Dendritic cell treated with granulocyte-macrophage colony-stimulating factor and Interleukin-4, amounts not matched to agents 40 ng/mL and 50 ng/mL, for 4 days (primary cell): ENCODE measurements around the gene TBCC.
A peak's percentile ranks its signal among the peaks of the same experiment; 100 is the strongest.

Experiments
- H3K27ac Mint-ChIP-seq: one replicate; pipeline ENCODE4 v1.8.0; 2022; ENCODE audit warnings: mild to moderate bottlenecking, mixed read lengths
- H3K27me3 Mint-ChIP-seq: one replicate; pipeline ENCODE4 v1.8.0; 2022; ENCODE audit warnings: mild to moderate bottlenecking, mixed read lengths
- H3K36me3 Mint-ChIP-seq: one replicate; pipeline ENCODE4 v1.8.0; 2022; ENCODE audit warnings: low read depth, mixed read lengths
- H3K4me1 Mint-ChIP-seq: one replicate; pipeline ENCODE4 v1.8.0; 2022; ENCODE audit warnings: low read depth, mixed read lengths
- H3K4me3 Mint-ChIP-seq: one replicate; pipeline ENCODE4 v1.8.0; 2022; ENCODE audit warnings: mild to moderate bottlenecking, moderate library complexity, mixed read lengths
- H3K9me3 Mint-ChIP-seq: one replicate; pipeline ENCODE4 v1.8.0; 2022; ENCODE audit warnings: mixed read lengths
- intact Hi-C: fragments of 100-400 bp; cut with micrococcal nuclease; formaldehyde crosslinking; loops from one replicate; pipeline ENCODE4 v1.15.0; 2022

The TBCC gene

GRCh38 chr6:42762426-42762859 is 16.5 kb upstream of the TBCC start:
- Mint-ChIP-seq H3K27ac (no peak overlapping the region), H3K4me3 (no peak overlapping the region), H3K27me3 (no peaks in the 10 kb centered on the region), H3K9me3 (no peaks in the 10 kb centered on the region), H3K4me1 (peaks cover under 1% of the 10 kb centered on the region), H3K36me3 (peaks cover 48% of the 10 kb centered on the region)
- intact Hi-C loops: no loop called here

- Mint-ChIP-seq H3K4me1 (peaks cover under 1% of the 10 kb centered on the region), H3K9me3 (no peaks in the 10 kb centered on the region), H3K27ac (no peak overlapping the region), H3K4me3 (no peak overlapping the region), H3K36me3 (peaks cover 43% of the 10 kb centered on the region), H3K27me3 (no peaks in the 10 kb centered on the region)
- intact Hi-C loops: no loop called here
Observed at GRCh38 chr6:42761287-42762067, 15.6 kb upstream of the TBCC start.

DNA sequence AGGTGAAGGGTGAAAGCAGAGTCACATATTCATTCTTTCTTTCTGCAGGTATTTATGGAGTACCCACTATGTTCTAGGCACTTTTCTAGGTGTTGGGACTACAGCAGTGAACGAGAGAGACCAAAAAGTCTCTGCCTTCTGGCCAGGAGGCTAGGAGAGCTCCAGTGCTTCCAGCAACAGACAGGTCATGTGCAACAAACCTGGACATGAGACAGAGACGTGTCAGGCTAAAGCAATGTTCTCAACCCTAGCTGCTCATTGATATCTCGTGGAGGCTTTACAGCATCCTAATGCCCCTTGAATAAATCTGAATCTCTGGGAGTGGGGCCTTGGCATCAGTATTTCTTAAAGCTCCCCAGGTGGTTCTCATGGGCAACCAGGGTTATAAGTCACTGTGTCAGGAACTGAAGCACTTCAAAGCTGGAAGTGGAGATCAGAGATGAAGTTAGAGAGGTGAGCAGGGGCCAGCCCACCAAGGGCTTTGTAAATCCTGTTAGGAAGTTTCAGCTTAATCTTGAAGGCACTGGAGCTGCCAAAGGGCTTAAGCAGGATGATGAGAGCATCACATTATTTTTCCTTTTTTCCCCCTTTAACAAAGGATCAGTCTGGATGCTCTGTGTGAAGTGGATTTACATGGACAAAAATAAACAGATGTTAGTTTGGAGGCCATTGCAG is 13.0 kb upstream of the TBCC start:
- Mint-ChIP-seq H3K4me1 (peaks cover 11% of the 10 kb centered on the region), H3K27ac (no peak overlapping the region), H3K36me3 (peaks cover 37% of the 10 kb centered on the region), H3K4me3 (no peak overlapping the region), H3K9me3 (no peaks in the 10 kb centered on the region), H3K27me3 (no peaks in the 10 kb centered on the region)
- intact Hi-C loops: no loop called here

- Mint-ChIP-seq H3K4me1 (peaks cover 11% of the 10 kb centered on the region), H3K36me3 (peaks cover 38% of the 10 kb centered on the region), H3K27me3 (no peaks in the 10 kb centered on the region), H3K27ac (no peak overlapping the region), H3K9me3 (no peaks in the 10 kb centered on the region), H3K4me3 (no peak overlapping the region)
- intact Hi-C loops: no loop called here
Observed at GRCh38 chr6:42756722-42757121, 10.8 kb upstream of the TBCC start.

- no peaks in the 10 kb centered on the region for H3K27me3 Mint-ChIP-seq
- H3K4me3 Mint-ChIP-seq: no peak overlapping the region
- peaks cover 34% of the 10 kb centered on the region for H3K36me3 Mint-ChIP-seq
- peaks cover 11% of the 10 kb centered on the region for H3K4me1 Mint-ChIP-seq
- intact Hi-C loops: no loop called here
- no peak overlapping the region for H3K27ac Mint-ChIP-seq
- no peaks in the 10 kb centered on the region for H3K9me3 Mint-ChIP-seq
Observed at GRCh38 chr6:42754759-42755158, 8.9 kb upstream of the TBCC start.

GRCh38 chr6:42751055-42751454 is 5.2 kb upstream of the TBCC start:
- Mint-ChIP-seq H3K27me3 (no peaks in the 10 kb centered on the region), H3K9me3 (no peaks in the 10 kb centered on the region)

DNA sequence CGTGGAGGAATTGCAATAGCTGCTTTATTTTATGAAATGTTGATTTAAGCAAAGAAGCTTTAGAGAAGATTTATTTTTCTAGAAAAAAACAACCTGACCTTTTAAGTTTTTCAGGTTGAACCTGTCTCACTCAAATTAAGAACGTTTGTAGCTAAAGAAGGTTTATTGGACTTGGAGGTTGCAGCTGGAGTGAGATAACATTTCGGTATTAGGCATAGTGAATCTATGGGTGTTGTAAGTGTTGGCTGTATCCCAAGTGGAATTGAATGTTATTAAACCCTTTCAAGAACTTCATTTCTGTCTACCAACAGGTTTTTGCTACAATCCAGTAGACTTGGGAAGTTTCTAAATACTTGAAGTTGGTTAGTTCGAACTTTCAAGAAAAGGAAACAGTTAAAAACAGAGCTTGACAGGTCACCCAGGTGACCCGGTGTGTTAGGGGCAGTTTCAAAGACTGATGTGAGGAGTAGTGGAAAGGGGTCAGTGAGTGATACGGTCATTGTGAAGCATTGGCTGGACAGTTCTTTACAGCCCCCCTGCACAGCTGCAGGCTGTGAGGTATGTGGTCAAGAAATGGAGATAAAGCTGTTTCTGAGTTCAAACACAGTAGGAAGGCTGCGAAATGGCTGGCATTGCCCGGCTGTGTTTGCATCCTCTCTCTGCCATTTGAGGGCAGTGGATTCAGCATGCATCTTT is 2.4 kb upstream of the TBCC start:
- intact Hi-C loops: no loop called here
- peaks cover 23% of the 10 kb centered on the region for H3K4me1 Mint-ChIP-seq
- H3K4me3 Mint-ChIP-seq: peak overlapping the region; percentile 89
- H3K27me3 Mint-ChIP-seq: no peaks in the 10 kb centered on the region
- peak overlapping the region; percentile 54 for H3K27ac Mint-ChIP-seq
- H3K9me3 Mint-ChIP-seq: no peaks in the 10 kb centered on the region
- H3K36me3 Mint-ChIP-seq: peaks cover 27% of the 10 kb centered on the region

More at GRCh38 chr6:42751055-42751454, 5.2 kb upstream of the TBCC start:
- H3K4me1 Mint-ChIP-seq: peaks cover 19% of the 10 kb centered on the region
- no peak overlapping the region for H3K4me3 Mint-ChIP-seq
- H3K36me3 Mint-ChIP-seq: peaks cover 18% of the 10 kb centered on the region
- H3K27ac Mint-ChIP-seq: no peak overlapping the region
- intact Hi-C loops: no loop called here

DNA sequence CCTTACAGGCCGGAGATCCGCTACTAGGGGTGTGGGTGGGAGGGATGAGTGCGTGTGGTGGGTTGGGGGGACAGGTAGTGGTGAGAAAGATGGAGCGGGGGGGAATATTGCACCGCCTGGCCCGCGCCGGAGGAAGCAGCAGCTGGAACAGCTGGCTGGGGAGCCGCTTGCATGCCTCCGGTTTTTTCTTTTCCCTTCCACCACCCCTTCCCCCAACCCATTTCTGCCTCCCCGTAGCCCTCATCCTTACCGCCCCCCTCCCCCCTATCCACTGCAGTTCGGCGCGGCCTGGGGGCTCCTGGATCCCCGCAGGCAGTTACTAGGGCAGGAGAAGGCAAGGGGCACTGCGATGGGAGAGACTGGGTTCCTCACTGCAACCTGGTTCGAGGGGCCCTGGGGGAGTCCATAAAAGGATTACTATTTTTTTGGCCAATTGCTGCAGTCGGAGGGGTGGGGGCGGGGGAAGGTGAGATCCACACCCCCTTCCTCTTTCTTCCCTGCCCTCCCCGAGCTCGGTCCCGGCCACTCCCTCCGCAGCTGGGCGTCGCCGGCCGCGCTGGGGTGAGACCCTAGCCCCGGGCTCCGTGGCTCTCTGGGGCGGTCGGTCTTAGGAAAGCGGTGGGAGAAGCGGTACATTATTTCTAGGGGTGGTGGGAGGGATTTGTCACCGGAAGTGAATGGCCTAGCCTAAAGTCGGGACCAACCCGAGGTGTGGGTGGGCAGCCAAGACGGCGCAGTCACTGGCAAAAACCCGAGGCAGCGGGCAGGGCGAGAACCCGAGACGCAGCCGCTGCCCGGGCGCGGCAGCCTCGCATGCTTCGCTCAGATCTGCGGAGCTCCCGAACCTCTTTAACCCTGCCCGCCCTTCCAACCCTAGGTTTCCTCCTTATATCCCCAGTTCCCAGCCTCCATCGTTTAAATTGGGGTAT is 824 bp upstream of the TBCC start:
- peak overlapping the region; percentile 89 for H3K4me3 Mint-ChIP-seq
- H3K27ac Mint-ChIP-seq: peak overlapping the region; percentile 92
- no peaks in the 10 kb centered on the region for H3K9me3 Mint-ChIP-seq
- peaks cover 23% of the 10 kb centered on the region for H3K4me1 Mint-ChIP-seq
- H3K27me3 Mint-ChIP-seq: no peaks in the 10 kb centered on the region
- peaks cover 22% of the 10 kb centered on the region for H3K36me3 Mint-ChIP-seq
- intact Hi-C loops: loop anchor here (1.0 to 2.0 kb wide), 4 partner anchors 20 to 144 kb away; partner anchors contain the start of gene BICRAL

DNA sequence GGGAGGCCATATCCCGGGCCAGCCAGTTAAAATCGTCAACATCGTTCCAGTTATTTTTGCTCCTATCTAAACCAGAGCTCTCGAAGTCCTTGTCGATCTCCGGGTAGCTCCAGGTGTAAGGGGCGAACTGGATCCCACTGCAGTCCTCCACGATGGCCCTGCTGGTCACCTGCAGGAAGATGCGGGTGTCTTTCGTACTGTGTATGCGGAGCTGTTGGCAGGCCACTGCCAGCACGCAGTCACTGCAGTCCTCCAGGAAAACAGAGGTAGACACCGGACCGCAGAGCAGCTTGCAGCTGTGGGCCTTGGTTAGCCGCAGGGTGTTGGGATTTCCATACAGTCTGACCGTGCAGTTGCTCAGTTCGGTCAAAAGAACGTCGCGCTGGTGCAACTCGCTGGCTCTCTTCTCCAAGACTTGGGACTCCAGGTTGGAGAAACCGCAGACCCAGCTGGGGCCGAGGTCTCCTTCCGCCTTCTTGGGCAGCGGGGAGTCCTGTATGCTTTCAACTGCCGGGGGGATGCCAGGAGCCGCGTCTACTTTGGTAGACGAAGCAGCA is 742 bp downstream of the TBCC start:
- Mint-ChIP-seq H3K27me3 (no peaks in the 10 kb centered on the region), H3K27ac (peak overlapping the region; percentile 92)

DNA sequence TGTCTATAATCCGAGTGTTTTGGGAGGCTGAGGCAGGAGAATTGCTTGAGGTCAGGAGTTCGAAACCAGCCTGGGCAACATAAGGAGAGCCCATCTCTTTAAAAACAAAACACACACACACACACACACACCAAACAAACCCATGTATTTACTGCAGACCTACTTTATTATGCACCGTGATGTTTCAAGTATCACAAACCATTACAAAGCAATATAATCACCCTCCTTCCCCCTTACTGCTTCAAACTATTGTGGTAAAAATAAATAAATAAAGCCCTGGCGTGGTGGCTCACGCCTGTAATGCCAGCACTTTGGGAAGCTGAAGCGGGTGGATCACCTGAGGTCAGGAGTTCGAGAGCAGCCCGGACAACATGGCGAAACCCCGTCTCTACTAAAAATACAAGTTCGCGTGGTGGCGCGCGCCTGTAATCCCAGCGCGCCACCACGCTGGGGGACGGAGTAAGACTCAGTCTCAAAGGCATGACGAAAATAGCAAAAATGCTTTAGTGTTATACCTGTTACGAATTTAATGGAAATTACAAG is 1.5 kb downstream of the TBCC start:
- peak overlapping the region; percentile 92 for H3K27ac Mint-ChIP-seq
- no peaks in the 10 kb centered on the region for H3K9me3 Mint-ChIP-seq
- no peaks in the 10 kb centered on the region for H3K27me3 Mint-ChIP-seq
- intact Hi-C loops: no loop called here
- peak overlapping the region; percentile 98 for H3K4me3 Mint-ChIP-seq
- peaks cover 23% of the 10 kb centered on the region for H3K4me1 Mint-ChIP-seq
- H3K36me3 Mint-ChIP-seq: peaks cover 22% of the 10 kb centered on the region

More for the DNA sequence above, 742 bp downstream of the TBCC start:
- Mint-ChIP-seq H3K4me1 (peaks cover 23% of the 10 kb centered on the region), H3K36me3 (peaks cover 22% of the 10 kb centered on the region), H3K9me3 (no peaks in the 10 kb centered on the region), H3K4me3 (peak overlapping the region; percentile 98)
- intact Hi-C loops: no loop called here

DNA sequence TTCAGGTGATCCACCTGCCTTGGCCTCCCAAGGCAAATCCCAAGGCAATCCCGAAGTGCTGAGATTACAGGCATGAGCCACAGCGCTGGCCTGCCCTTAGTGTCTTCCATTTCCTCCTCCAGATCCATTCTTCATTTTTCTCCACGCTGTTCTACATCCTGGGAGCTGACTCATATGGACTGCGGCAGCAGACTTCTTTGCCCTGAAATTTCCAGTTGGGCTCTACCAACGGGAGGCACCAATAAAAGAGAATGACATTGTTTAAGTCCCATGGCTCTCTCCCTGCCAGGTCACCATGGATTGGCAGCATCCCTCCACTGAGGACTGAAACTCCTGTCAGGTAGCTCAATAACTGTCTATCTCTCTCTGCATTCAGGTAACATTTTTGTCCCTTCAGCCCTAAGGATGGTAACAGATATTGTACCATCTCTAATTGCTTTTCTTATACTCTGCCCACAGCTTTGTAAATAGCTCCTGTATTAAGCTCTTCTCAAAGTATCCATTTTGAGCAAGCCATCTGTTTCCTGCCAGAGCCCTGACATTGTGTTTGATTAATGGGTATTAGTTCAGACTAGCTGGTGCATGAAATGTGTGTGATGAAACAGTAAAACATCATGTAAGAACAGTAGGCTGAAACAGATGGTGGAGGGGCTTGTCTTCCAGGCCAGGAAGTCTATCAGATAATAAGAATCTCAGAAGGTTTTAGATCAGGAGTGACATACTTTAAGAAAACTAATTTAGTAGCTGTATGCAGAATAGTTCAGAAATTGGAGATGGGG is 3.6 kb downstream of the TBCC start:
- peaks cover 6% of the 10 kb centered on the region for H3K27me3 Mint-ChIP-seq
- H3K36me3 Mint-ChIP-seq: peaks cover 18% of the 10 kb centered on the region
- intact Hi-C loops: no loop called here
- peaks cover 10% of the 10 kb centered on the region for H3K4me1 Mint-ChIP-seq
- H3K9me3 Mint-ChIP-seq: no peaks in the 10 kb centered on the region
- H3K4me3 Mint-ChIP-seq: no peak overlapping the region
- no peak overlapping the region for H3K27ac Mint-ChIP-seq

GRCh38 chr6:42740725-42741124 is 5.2 kb downstream of the TBCC start:
- Mint-ChIP-seq H3K36me3 (peaks cover 9% of the 10 kb centered on the region), H3K27me3 (peaks cover 6% of the 10 kb centered on the region), H3K4me1 (peaks cover 10% of the 10 kb centered on the region), H3K9me3 (no peaks in the 10 kb centered on the region), H3K27ac (no peak overlapping the region), H3K4me3 (no peak overlapping the region)
- intact Hi-C loops: no loop called here
